C4-2B (cell line): ENCODE results near the gene GHR.

Experiments used
- H3K27ac ChIP-seq: fragments of 450-650 bp; 2 replicates; pipeline ENCODE4 v1.5.1; 2017
- CTCF ChIP-seq: fragments of 450-650 bp; conservative IDR thresholded peaks from 2 replicates; pipeline ENCODE4 v1.5.1; 2017; ENCODE audit warnings: mild to moderate bottlenecking
- ZFX ChIP-seq: fragments of 450-650 bp; IDR thresholded peaks from 2 replicates; pipeline ENCODE4 v1.6.1; 2017

GHR gene

GRCh38 chr5:42499016-42499415 is 75.8 kb downstream of the GHR start:
- H3K27ac ChIP-seq = no peak overlapping the region; the same call in 1 of the 2 replicates
- no peak for TF ChIP-seq CTCF
- TF ChIP-seq ZFX = no peak

- TF ChIP-seq CTCF (no peak), ZFX (no peak)
- no peak overlapping the region for H3K27ac ChIP-seq
Measured at GRCh38 chr5:42500003-42500599, 76.9 kb downstream of the GHR start.

- TF ChIP-seq CTCF (no peak), ZFX (no peak)
- no peak overlapping the region for H3K27ac ChIP-seq
Measured at GRCh38 chr5:42502613-42503470, 79.6 kb downstream of the GHR start.

- TF ChIP-seq CTCF (no peak), ZFX (no peak)
- H3K27ac ChIP-seq = no peak overlapping the region
Measured at GRCh38 chr5:42506662-42507061, 83.4 kb downstream of the GHR start.

- TF ChIP-seq CTCF = no peak
- TF ChIP-seq ZFX = no peak
- H3K27ac ChIP-seq = no peak overlapping the region
Measured at GRCh38 chr5:42507451-42508097, 84.3 kb downstream of the GHR start.

GRCh38 chr5:42513246-42513645 is 90.0 kb downstream of the GHR start:
- no peak for TF ChIP-seq CTCF
- no peak for TF ChIP-seq ZFX
- H3K27ac ChIP-seq = no peak overlapping the region

GRCh38 chr5:42514754-42515153 is 91.5 kb downstream of the GHR start:
- peak; percentile 62 for TF ChIP-seq CTCF
- TF ChIP-seq ZFX = no peak
- no peak overlapping the region; the same call in 1 of the 2 replicates for H3K27ac ChIP-seq
